Measurements from ENCODE around the gene ZIC1. TPM values are rescaled to one million over a fixed set of nuclear protein-coding genes. Genes with fewer than 3 reads are reported as not detected.

ZIC1 gene
- total RNA-seq, 1 experiment from 2014 or later = not detected

Other genes starting within 250 kb of the ZIC1 start
- not detected in 2 replicates for gene ZIC4, start 2.8 kb upstream of the ZIC1 start, total RNA-seq (2014; rRNA removed; shearing (Covaris generic))

All from HT1080 (cell line).